H1 (cell line): ENCODE results near the gene NANOS3. TPM values are rescaled to one million over a fixed set of nuclear protein-coding genes. Genes with fewer than 3 reads are reported as not detected.

Experiments
- CTCF ChIA-PET: fragments of 300-600 bp; sonication (Branson Sonifier 250); formaldehyde crosslinking; loops from one replicate; lab custom pipeline; 2021; ENCODE audit not compliant: partially characterized antibody; lab: Charles Lee
- POLR2A ChIA-PET: fragments of 300-600 bp; sonication (Branson Sonifier 250); formaldehyde crosslinking; loops from one replicate; lab custom pipeline; 2021; ENCODE audit warnings: inconsistent platforms; ENCODE audit not compliant: partially characterized antibody; lab: Charles Lee
- DNase-seq, 2 experiments: peaks; one replicate each; pipeline versions ENCODE4 v3.0.0 to v3.0.0-alpha.2; 2010 to 2022; ENCODE audit warnings: low spot score in 2 of 2, low read depth in 1 of 2, mixed read lengths in 1 of 2
- FAIRE-seq: peaks from 2 replicates; lab custom pipeline; 2011; peaks lifted over from hg19 to GRCh38; lab: Jason Lieb, UNC
- H2AFZ ChIP-seq: 2 replicates; pipeline ENCODE4 v1.8.1; 2012; ENCODE audit warnings: low read length, inconsistent platforms
- H2AK5ac ChIP-seq: 2 replicates; pipeline ENCODE4 v1.6.1; 2013; ENCODE audit warnings: low read depth, low read length
- H2BK120ac ChIP-seq: replicated peaks from 2 replicates; pipeline ENCODE3; 2013; ENCODE audit warnings: low read depth, low read length, inconsistent platforms
- H2BK12ac ChIP-seq: 2 replicates; pipeline ENCODE4 v1.6.1; 2013; ENCODE audit warnings: low read depth, low read length
- H2BK15ac ChIP-seq: 2 replicates; pipeline ENCODE4 v1.6.1; 2013; ENCODE audit warnings: low read length
- H2BK20ac ChIP-seq: 2 replicates; pipeline ENCODE4 v1.6.1; 2013; ENCODE audit warnings: low read length
- H2BK5ac ChIP-seq: 2 replicates; pipeline ENCODE4 v1.6.1; 2013; ENCODE audit warnings: low read depth, low read length
- H3K14ac ChIP-seq: 2 replicates; pipeline ENCODE4 v1.6.1; 2013; ENCODE audit warnings: inconsistent platforms; ENCODE audit not compliant: insufficient read length
- H3K18ac ChIP-seq: 2 replicates; pipeline ENCODE4 v1.6.1; 2013; ENCODE audit warnings: low read length; ENCODE audit errors: extremely low read depth
- H3K23ac ChIP-seq: 2 replicates; pipeline ENCODE4 v1.6.1; 2013; ENCODE audit warnings: inconsistent platforms; ENCODE audit not compliant: insufficient read length
- H3K23me2 ChIP-seq: 2 replicates; pipeline ENCODE4 v1.6.1; 2013; ENCODE audit warnings: low read depth, low read length
- H3K27ac ChIP-seq: 2 replicates; pipeline ENCODE4 v1.6.1; 2011; ENCODE audit warnings: low read depth, low read length, inconsistent platforms
- H3K27me3 ChIP-seq, 4 experiments: replicated peaks in 1 of 4; 1 replicate in 1 of 4; 2 replicates in 3 of 4; pipeline versions ENCODE4 v1.6.1 to v1.8.1; 2011 to 2013; ENCODE audit warnings: low read length in 3 of 4, mild to moderate bottlenecking in 3 of 4, inconsistent platforms in 2 of 4, mixed read lengths in 2 of 4, moderate library complexity in 1 of 4; ENCODE audit not compliant: control insufficient read depth in 3 of 4, insufficient read depth in 3 of 4; ENCODE audit errors: extremely low read depth in 1 of 4
- H3K36me3 ChIP-seq, 4 experiments: 2 replicates each; pipeline versions ENCODE4 v1.6.1 to v1.8.1; 2011 to 2013; ENCODE audit warnings: mild to moderate bottlenecking in 4 of 4, low read length in 3 of 4, moderate library complexity in 2 of 4, control low read depth in 1 of 4, inconsistent platforms in 1 of 4; ENCODE audit not compliant: insufficient read depth in 4 of 4, control insufficient read depth in 2 of 4
- H3K4ac ChIP-seq: replicated peaks from 2 replicates; pipeline ENCODE3; 2013; ENCODE audit warnings: low read length, low read depth, mixed read lengths, inconsistent platforms; ENCODE audit not compliant: insufficient read length
- H3K4me1 ChIP-seq, 4 experiments: replicated peaks in 1 of 4; 1 replicate in 1 of 4; 2 replicates in 3 of 4; pipeline versions ENCODE4 v1.6.1 to v1.8.1; 2011 to 2013; ENCODE audit warnings: low read length in 3 of 4, inconsistent platforms in 2 of 4, mixed read lengths in 1 of 4; ENCODE audit not compliant: insufficient read depth in 4 of 4, control insufficient read depth in 3 of 4
- H3K4me2 ChIP-seq, 2 experiments: 2 replicates each; pipeline versions ENCODE4 v1.6.1 to v1.8.1; 2011 to 2013; ENCODE audit warnings: low read depth in 2 of 2, low read length in 2 of 2, control low read depth in 1 of 2, inconsistent platforms in 1 of 2, mild to moderate bottlenecking in 1 of 2; ENCODE audit not compliant: insufficient read depth in 1 of 2
- H3K4me3 ChIP-seq, 4 experiments: fragments of 200-600, 300-600 bp in 1 of 4; sonication (generic), shearing (Covaris generic), sonication (Bioruptor Twin) in 1 of 4; 2 replicates each; pipeline versions ENCODE4 v1.5.1 to v1.8.1; 2011 to 2016; ENCODE audit warnings: low read length in 4 of 4, low read depth in 3 of 4, control low read depth in 2 of 4, inconsistent platforms in 2 of 4, mild to moderate bottlenecking in 2 of 4, mixed read lengths in 1 of 4, moderate library complexity in 1 of 4; ENCODE audit not compliant: insufficient read depth in 2 of 4; ENCODE audit errors: extremely low read depth in 1 of 4
- H3K56ac ChIP-seq: replicated peaks from 2 replicates; pipeline ENCODE3; 2013; ENCODE audit warnings: low read depth, mild to moderate bottlenecking, mixed read lengths, low read length, inconsistent platforms; ENCODE audit not compliant: insufficient read length
- H3K79me1 ChIP-seq: 2 replicates; pipeline ENCODE4 v1.6.1; 2013; ENCODE audit warnings: low read depth, low read length, control low read depth
- H3K79me2 ChIP-seq, 2 experiments: 2 replicates each; pipeline versions ENCODE4 v1.6.1 to v1.8.1; 2012 to 2013; ENCODE audit warnings: low read length in 2 of 2, mild to moderate bottlenecking in 2 of 2, inconsistent platforms in 1 of 2; ENCODE audit not compliant: insufficient read depth in 2 of 2, control insufficient read depth in 1 of 2
- H3K9ac ChIP-seq, 4 experiments: replicated peaks in 1 of 4; 1 replicate in 1 of 4; 2 replicates in 3 of 4; pipeline versions ENCODE4 v1.6.1 to v1.8.1; 2011 to 2013; ENCODE audit warnings: low read depth in 3 of 4, low read length in 3 of 4, control low read depth in 2 of 4, mild to moderate bottlenecking in 2 of 4, moderate library complexity in 2 of 4, inconsistent platforms in 1 of 4; ENCODE audit errors: extremely low read depth in 1 of 4
- H3K9me3 ChIP-seq, 2 experiments: 2 replicates each; pipeline versions ENCODE4 v1.6.1 to v1.8.1; 2012 to 2013; ENCODE audit warnings: mild to moderate bottlenecking in 2 of 2, moderate library complexity in 2 of 2, control low read depth in 1 of 2, inconsistent platforms in 1 of 2, low read depth in 1 of 2, low read length in 1 of 2, mixed read lengths in 1 of 2; ENCODE audit not compliant: insufficient read depth in 2 of 2
- H4K20me1 ChIP-seq, 2 experiments: replicated peaks in 1 of 2; 2 replicates each; pipeline versions ENCODE3 to v1.8.1; 2011 to 2013; ENCODE audit warnings: inconsistent platforms in 2 of 2, low read length in 2 of 2, mild to moderate bottlenecking in 1 of 2; ENCODE audit not compliant: insufficient read depth in 2 of 2, control insufficient read depth in 1 of 2
- H4K5ac ChIP-seq: 2 replicates; pipeline ENCODE4 v1.6.1; 2013; ENCODE audit warnings: low read length, low read depth, mixed read lengths, inconsistent platforms; ENCODE audit not compliant: insufficient read length
- H4K8ac ChIP-seq: 2 replicates; pipeline ENCODE4 v1.8.0; 2013; ENCODE audit warnings: mild to moderate bottlenecking, moderate library complexity, low read length, inconsistent platforms; ENCODE audit not compliant: insufficient read depth; ENCODE audit errors: extremely low read depth
- H4K91ac ChIP-seq: replicated peaks from 2 replicates; pipeline ENCODE3; 2013; ENCODE audit warnings: low read length, mixed read lengths, inconsistent platforms; ENCODE audit not compliant: insufficient read length
- BRCA1 ChIP-seq: IDR thresholded peaks from 2 replicates; pipeline ENCODE4 v1.6.1; 2012; ENCODE audit warnings: low read depth, low read length, improper control_type of control experiment
- CHD1 ChIP-seq: IDR thresholded peaks from 2 replicates; pipeline ENCODE4 v1.6.1; 2012; ENCODE audit warnings: low read depth, low read length, improper control_type of control experiment
- CHD2 ChIP-seq: IDR thresholded peaks from 2 replicates; pipeline ENCODE4 v1.6.1; 2012; ENCODE audit warnings: low read length, improper control_type of control experiment
- CTBP2 ChIP-seq: IDR thresholded peaks from 2 replicates; pipeline ENCODE4 v1.7.0; 2011; ENCODE audit warnings: borderline replicate concordance, mild to moderate bottlenecking, moderate library complexity, mixed read lengths, low read length; ENCODE audit not compliant: insufficient read depth, insufficient read length
- EGR1 ChIP-seq: IDR thresholded peaks from 2 replicates; pipeline ENCODE4 v1.6.1; 2011; ENCODE audit warnings: low read depth, low read length, borderline replicate concordance
- GABPA ChIP-seq: IDR thresholded peaks from 2 replicates; pipeline ENCODE4 v1.6.1; 2011; ENCODE audit warnings: mild to moderate bottlenecking, low read length, moderate library complexity, borderline replicate concordance; ENCODE audit not compliant: insufficient read depth
- GTF2F1 ChIP-seq: IDR thresholded peaks from 2 replicates; pipeline ENCODE4 v1.6.1; 2012; ENCODE audit warnings: low read depth, low read length, improper control_type of control experiment, borderline replicate concordance
- MAFK ChIP-seq: IDR thresholded peaks from 2 replicates; pipeline ENCODE4 v1.6.1; 2012; ENCODE audit warnings: low read depth, mild to moderate bottlenecking, improper control_type of control experiment, low read length
- SAP30 ChIP-seq: fragments of 300-600 bp; sonication (generic); IDR thresholded peaks from 2 replicates; pipeline ENCODE4 v1.7.1; 2012; ENCODE audit warnings: low read length, moderate library complexity, mild to moderate bottlenecking, inconsistent platforms; ENCODE audit not compliant: insufficient read depth, insufficient replicate concordance
- SIN3A ChIP-seq, 2 experiments: IDR thresholded peaks in 1 of 2; conservative IDR thresholded peaks in 1 of 2; 2 replicates each; pipeline ENCODE4 v1.6.1; 2011 to 2012; ENCODE audit warnings: low read length in 2 of 2, improper control_type of control experiment in 1 of 2, low read depth in 1 of 2, mild to moderate bottlenecking in 1 of 2
- TBP ChIP-seq: IDR thresholded peaks from 2 replicates; pipeline ENCODE4 v1.6.1; 2011; ENCODE audit warnings: low read depth, low read length, improper control_type of control experiment
- WGBS, 2 experiments: shearing (Covaris generic) in 1 of 2; methylation state at CpG; one replicate each; pipeline versions ENCODE4 v1.1.6 to v1.1.7; 2013 to 2015; ENCODE audit warnings: low lambda C conversion rate in 2 of 2, mixed read lengths in 2 of 2, inconsistent platforms in 1 of 2, low coverage in 1 of 2, missing lambda C conversion rate in 1 of 2; ENCODE audit not compliant: insufficient replicate concordance in 2 of 2, insufficient coverage in 1 of 2, insufficient read length in 1 of 2; ENCODE audit errors: extremely low coverage in 1 of 2, missing lambda C conversion rate in 1 of 2; 5-methylcytosine and 5-hydroxymethylcytosine counted together
- polyA plus RNA-seq, 7 experiments: library from polyadenylated mRNA; depleted of rRNA in 3 of 7; stranded (reverse) in 5 of 7; unstranded in 2 of 7; fragments of >200 nt in 5 of 7; fragments of 200-250 nt in 2 of 7; gene quantifications; 1 replicate in 5 of 7; 2 replicates in 1 of 7; 4 replicates in 1 of 7; pipeline versions ENCODE4 v1.2.1 to v1.2.3, GENCODE V29; 2011 to 2013; ENCODE audit warnings: missing spikeins in 2 of 7, mixed read lengths in 2 of 7
- total RNA-seq: library from RNA; stranded (reverse); fragmentation: NEBNext Ultra II Directional; extraction: Animal tissue kit (Norgen Biotek cat#: 25700); gene quantifications from 2 replicates; pipeline ENCODE4 v1.2.1, GENCODE V29; 2021
- TF ChIP-seq, protein P1 (sequence below): IDR thresholded peaks from 2 replicates; pipeline ENCODE4 v1.6.1; 2012; ENCODE audit warnings: low read length, inconsistent platforms

The NANOS3 gene
- total and polyA plus RNA-seq, 2 of the 8 experiments (the other 6 are each of a cell fraction or from before 2014, with no cell fraction given): 0.62 TPM; not detected in 1

DNA sequence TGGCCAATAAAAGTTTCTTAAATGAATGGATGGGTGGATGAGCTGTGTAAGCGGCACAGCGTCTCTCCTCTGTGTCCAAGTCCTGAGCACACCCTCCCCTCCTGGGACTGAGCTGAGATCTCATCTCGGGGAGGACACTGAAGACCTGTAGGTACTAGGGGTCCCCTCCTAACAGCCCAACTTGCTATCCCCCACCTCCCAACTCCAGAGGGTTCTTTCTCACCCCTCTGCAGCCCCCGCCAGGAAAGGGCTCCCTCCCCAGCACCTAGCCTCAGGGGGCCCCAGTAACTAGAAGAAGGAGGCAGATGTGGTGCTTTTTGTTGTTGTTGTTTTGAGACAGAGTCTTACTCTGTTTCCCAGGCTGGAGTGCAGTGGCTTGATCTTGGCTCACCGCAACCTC is 1.1 kb upstream of the NANOS3 start:
- Histone ChIP-seq H3K27ac (no peak overlapping the region), H3K4me3 (no peak overlapping the region), H2AK5ac (no peak overlapping the region), H3K23ac (no peak overlapping the region), H2BK20ac (no peak overlapping the region), H3K23me2 (no peaks in the 10 kb centered on the region), H3K56ac (no peak overlapping the region), H3K79me2 (no peaks in the 10 kb centered on the region), H3K4me1 (peaks cover 0 to 6% (median 5%) of the 10 kb centered on the region in 4 experiments; a peak in 6 of 7 replicates), H4K91ac (no peak overlapping the region), H3K9me3 (no peaks in the 10 kb centered on the region), H3K14ac (no peak overlapping the region), H2BK15ac (no peak overlapping the region), H2AFZ (no peak overlapping the region), H4K8ac (no peak overlapping the region), H3K4me2 (no peak overlapping the region), H4K5ac (no peak overlapping the region), H3K18ac (no peak overlapping the region), H3K79me1 (no peaks in the 10 kb centered on the region), H3K36me3 (no peaks in the 10 kb centered on the region), H3K9ac (no peak overlapping the region), H2BK5ac (no peak overlapping the region), H2BK120ac (no peak overlapping the region), H3K27me3 (peaks cover 36 to 64% (median 50%) of the 10 kb centered on the region in 4 experiments), H2BK12ac (no peak overlapping the region), H4K20me1 (peaks cover 0 to 9% of the 10 kb centered on the region in 2 experiments), H3K4ac (no peak overlapping the region)
- FAIRE-seq (no peak), DNase-seq (no peak)
- 89% methylated on average over 5 of the region's 5 CpGs; no CpG with 5 or more reads in 1 of the 2 experiments for WGBS, 2 experiments
- ChIA-PET POLR2A (interaction anchor here (0.6 to 1.0 kb wide), 4 partner anchors 29 to 1464 kb away, joined by 3 read pairs; partner anchors contain the start of gene C19orf53), CTCF (interaction anchor here (0.6 to 1.8 kb wide), 7 partner anchors 9 to 624 kb away, joined by 3 to 4 read pairs (median 3); no protein-coding TSS in a partner anchor)
- TF ChIP-seq BRCA1 (no peak), CHD2 (no peak), SAP30 (no peak), GTF2F1 (no peak), MAFK (no peak), TBP (no peak), GABPA (no peak), EGR1 (no peak), SIN3A (conservative IDR thresholded peaks at IDR 0.05 in 1 of 2, IDR thresholded peaks at IDR 0.05 in 1 of 2; ENCODE audit: low read depth in 1 of 2, low read length in 2 of 2) (no peak), CHD1 (no peak), CTBP2 (no peak)
- TF ChIP-seq, protein P1, sequence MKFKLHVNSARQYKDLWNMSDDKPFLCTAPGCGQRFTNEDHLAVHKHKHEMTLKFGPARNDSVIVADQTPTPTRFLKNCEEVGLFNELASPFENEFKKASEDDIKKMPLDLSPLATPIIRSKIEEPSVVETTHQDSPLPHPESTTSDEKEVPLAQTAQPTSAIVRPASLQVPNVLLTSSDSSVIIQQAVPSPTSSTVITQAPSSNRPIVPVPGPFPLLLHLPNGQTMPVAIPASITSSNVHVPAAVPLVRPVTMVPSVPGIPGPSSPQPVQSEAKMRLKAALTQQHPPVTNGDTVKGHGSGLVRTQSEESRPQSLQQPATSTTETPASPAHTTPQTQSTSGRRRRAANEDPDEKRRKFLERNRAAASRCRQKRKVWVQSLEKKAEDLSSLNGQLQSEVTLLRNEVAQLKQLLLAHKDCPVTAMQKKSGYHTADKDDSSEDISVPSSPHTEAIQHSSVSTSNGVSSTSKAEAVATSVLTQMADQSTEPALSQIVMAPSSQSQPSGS: no peak
